PC-9 (cell line): Measurements from ENCODE around the gene ATP6V1E1. TPM values are rescaled to one million over a fixed set of nuclear protein-coding genes. Genes with fewer than 3 reads are reported as not detected.

Experiments
- BruUV-seq: library from RNA; stranded (reverse); fragments of 400-500 nt; replicated peaks from 2 replicates; lab custom pipeline; 2021; lab: Mats Ljungman, UMichigan
- CTCF ChIA-PET: fragments of 300-600 bp; sonication (Branson Sonifier 250); formaldehyde crosslinking; loops from one replicate; lab custom pipeline; 2022; ENCODE audit warnings: antibody characterized with exemption; lab: Charles Lee
- POLR2A ChIA-PET: fragments of 300-600 bp; sonication (Branson Sonifier 250); formaldehyde crosslinking; loops from one replicate; lab custom pipeline; 2022; ENCODE audit warnings: antibody characterized with exemption; ENCODE audit not compliant: unreplicated experiment; lab: Charles Lee
- DNase-seq, 2 experiments: peaks; one replicate each; pipeline versions ENCODE4 v3.0.0 to v3.0.0-alpha.2; 2015 to 2022; ENCODE audit warnings: mixed read lengths in 1 of 2
- H2AFZ ChIP-seq: fragments of 200-600 bp; sonication (generic); 2 replicates; pipeline ENCODE4 v1.8.1; 2017; ENCODE audit warnings: antibody characterized with exemption
- H3F3A ChIP-seq: fragments of 200-600 bp; sonication (generic); 2 replicates; pipeline ENCODE4 v1.8.1; 2017; ENCODE audit warnings: antibody characterized with exemption, mild to moderate bottlenecking, low read depth; ENCODE audit not compliant: insufficient read depth
- H3K27ac ChIP-seq: fragments of 200-600 bp; sonication (generic); 2 replicates; pipeline ENCODE4 v1.6.1; 2016; ENCODE audit warnings: mixed run types
- H3K27me3 ChIP-seq: fragments of 200-600 bp; sonication (generic); 2 replicates; pipeline ENCODE4 v1.6.1; 2016; ENCODE audit warnings: low read depth, mixed run types; ENCODE audit not compliant: insufficient read depth
- H3K36me3 ChIP-seq: fragments of 200-600 bp; sonication (generic); 2 replicates; pipeline ENCODE4 v1.6.1; 2016; ENCODE audit warnings: low read depth, mixed run types
- H3K4me1 ChIP-seq: fragments of 200-600 bp; sonication (generic); replicated peaks from 2 replicates; pipeline ENCODE4 v1.6.1; 2016; ENCODE audit warnings: mixed run types; ENCODE audit not compliant: insufficient read depth
- H3K4me2 ChIP-seq: fragments of 200-600 bp; sonication (generic); 2 replicates; pipeline ENCODE4 v1.6.1; 2017; ENCODE audit warnings: mixed run types
- H3K4me3 ChIP-seq: fragments of 200-600 bp; sonication (generic); 2 replicates; pipeline ENCODE4 v1.6.1; 2016; ENCODE audit warnings: mixed run types
- H3K79me2 ChIP-seq: fragments of 200-600 bp; sonication (generic); 2 replicates; pipeline ENCODE4 v1.6.1; 2017; ENCODE audit warnings: low read depth, mixed run types
- H3K9me2 ChIP-seq: fragments of 200-600 bp; sonication (generic); 2 replicates; pipeline ENCODE4 v1.8.1; 2017; ENCODE audit warnings: mild to moderate bottlenecking; ENCODE audit not compliant: insufficient read depth
- H3K9me3 ChIP-seq: fragments of 200-600 bp; sonication (generic); 2 replicates; pipeline ENCODE4 v1.8.1; 2016; ENCODE audit warnings: low read depth; ENCODE audit not compliant: insufficient read depth
- H4K20me1 ChIP-seq: fragments of 200-600 bp; sonication (generic); 2 replicates; pipeline ENCODE4 v1.8.1; 2017; ENCODE audit not compliant: insufficient read depth
- EZH2 ChIP-seq: fragments of 200-600 bp; sonication (generic); IDR thresholded peaks from 2 replicates; pipeline ENCODE4 v1.8.0; 2017; ENCODE audit warnings: antibody characterized with exemption, low read depth
- intact Hi-C: fragments of 100-400 bp; cut with micrococcal nuclease; formaldehyde crosslinking; loops from one replicate; pipeline ENCODE4 v1.10.0; 2022; ENCODE audit not compliant: unreplicated experiment
- total RNA-seq: library from RNA; stranded (reverse); gene quantifications from 2 replicates; pipeline ENCODE4 v1.2.3, GENCODE V29; 2021
- TF ChIP-seq, protein P1 (sequence below): fragments of 200-600 bp; sonication (generic); conservative IDR thresholded peaks from 2 replicates; pipeline ENCODE4 v1.6.1; 2017; ENCODE audit warnings: mixed run types, antibody characterized with exemption, mild to moderate bottlenecking, moderate library complexity

The ATP6V1E1 gene
- total RNA-seq, 1 experiment from 2014 or later, result 58.0 TPM

DNA sequence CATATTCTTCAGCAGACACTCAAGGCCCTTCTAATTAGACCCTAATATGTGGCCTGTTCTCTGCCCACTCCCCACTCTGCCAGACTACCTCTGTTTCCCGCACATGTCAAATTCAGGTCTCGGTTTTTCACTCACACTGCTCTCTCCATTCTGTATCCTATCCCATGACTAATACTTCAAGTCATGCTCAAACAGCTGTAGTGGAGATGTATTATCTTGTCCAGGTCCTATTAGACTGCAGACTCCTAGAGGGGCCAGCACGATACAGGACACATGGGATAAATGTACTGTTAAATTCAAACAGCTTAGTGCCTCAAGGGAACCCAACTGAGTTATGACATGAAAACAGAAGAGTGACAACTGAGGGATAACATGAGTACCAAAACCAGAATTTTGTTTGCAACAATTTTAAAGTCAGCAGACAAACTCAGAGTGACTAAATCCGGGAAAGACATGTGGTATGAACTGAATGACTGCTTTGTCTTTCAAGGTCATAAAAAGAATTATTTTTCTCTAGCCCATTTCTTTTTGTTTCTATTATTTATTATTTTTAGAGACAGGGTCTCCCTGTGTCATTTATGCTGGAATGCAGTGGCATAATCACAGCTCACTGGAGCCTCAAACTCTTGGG is 20.5 kb downstream of the ATP6V1E1 start:
- ChIA-PET CTCF (no interaction called here), POLR2A (no interaction called here)
- no peak for TF ChIP-seq EZH2
- TF ChIP-seq, protein P1, sequence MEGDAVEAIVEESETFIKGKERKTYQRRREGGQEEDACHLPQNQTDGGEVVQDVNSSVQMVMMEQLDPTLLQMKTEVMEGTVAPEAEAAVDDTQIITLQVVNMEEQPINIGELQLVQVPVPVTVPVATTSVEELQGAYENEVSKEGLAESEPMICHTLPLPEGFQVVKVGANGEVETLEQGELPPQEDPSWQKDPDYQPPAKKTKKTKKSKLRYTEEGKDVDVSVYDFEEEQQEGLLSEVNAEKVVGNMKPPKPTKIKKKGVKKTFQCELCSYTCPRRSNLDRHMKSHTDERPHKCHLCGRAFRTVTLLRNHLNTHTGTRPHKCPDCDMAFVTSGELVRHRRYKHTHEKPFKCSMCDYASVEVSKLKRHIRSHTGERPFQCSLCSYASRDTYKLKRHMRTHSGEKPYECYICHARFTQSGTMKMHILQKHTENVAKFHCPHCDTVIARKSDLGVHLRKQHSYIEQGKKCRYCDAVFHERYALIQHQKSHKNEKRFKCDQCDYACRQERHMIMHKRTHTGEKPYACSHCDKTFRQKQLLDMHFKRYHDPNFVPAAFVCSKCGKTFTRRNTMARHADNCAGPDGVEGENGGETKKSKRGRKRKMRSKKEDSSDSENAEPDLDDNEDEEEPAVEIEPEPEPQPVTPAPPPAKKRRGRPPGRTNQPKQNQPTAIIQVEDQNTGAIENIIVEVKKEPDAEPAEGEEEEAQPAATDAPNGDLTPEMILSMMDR, result no peak
- Histone ChIP-seq H4K20me1 (peaks cover 5% of the 10 kb centered on the region; the same call in 1 of the 2 replicates), H3K36me3 (0 out of 2 replicates have a peak, but pooled peaks cover 8% of the 10 kb centered on the region), H3F3A (no peaks in the 10 kb centered on the region), H3K9me2 (no peaks in the 10 kb centered on the region), H3K4me1 (no peaks in the 10 kb centered on the region), H3K4me3 (no peak overlapping the region), H3K27me3 (no peaks in the 10 kb centered on the region), H3K9me3 (no peaks in the 10 kb centered on the region), H2AFZ (no peak overlapping the region), H3K79me2 (no peaks in the 10 kb centered on the region), H3K4me2 (no peak overlapping the region), H3K27ac (no peak overlapping the region)
- DNase-seq, result no peak
- BruUV-seq, result no TSS peak
- intact Hi-C loops, result no loop called here

DNA sequence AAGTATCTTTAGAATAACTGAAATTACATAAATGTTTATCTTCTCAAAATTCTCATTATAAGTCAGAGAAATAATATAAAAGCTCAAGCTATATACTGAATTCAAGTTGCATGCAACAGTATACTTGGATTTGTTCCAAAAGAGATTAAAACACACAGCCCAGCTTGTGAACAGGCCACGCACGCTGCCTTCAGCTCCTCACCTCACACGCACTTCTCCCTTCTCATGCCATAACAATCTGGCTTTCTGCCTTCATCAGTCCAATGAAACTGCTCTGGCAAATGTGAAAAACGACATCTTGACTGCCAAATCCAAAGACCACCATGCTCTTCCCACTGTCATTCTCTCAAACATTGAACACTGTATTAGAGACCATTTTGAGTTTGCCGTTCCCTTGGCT is 22.1 kb downstream of the ATP6V1E1 start:
- Histone ChIP-seq H3K9me2 (no peaks in the 10 kb centered on the region), H3K79me2 (no peaks in the 10 kb centered on the region), H3K4me3 (no peak overlapping the region), H3K4me2 (no peak overlapping the region), H3F3A (no peaks in the 10 kb centered on the region), H3K27me3 (no peaks in the 10 kb centered on the region), H3K36me3 (0 out of 2 replicates have a peak, but pooled peaks cover 4% of the 10 kb centered on the region), H3K9me3 (no peaks in the 10 kb centered on the region), H3K27ac (no peak overlapping the region), H3K4me1 (no peaks in the 10 kb centered on the region), H2AFZ (no peak overlapping the region), H4K20me1 (peaks cover 5% of the 10 kb centered on the region; the same call in 1 of the 2 replicates)
- BruUV-seq, result no TSS peak
- intact Hi-C loops, result no loop called here
- TF ChIP-seq, protein P1, result no peak
- TF ChIP-seq EZH2, result no peak
- ChIA-PET CTCF (no interaction called here), POLR2A (no interaction called here)
- DNase-seq, result no peak

DNA sequence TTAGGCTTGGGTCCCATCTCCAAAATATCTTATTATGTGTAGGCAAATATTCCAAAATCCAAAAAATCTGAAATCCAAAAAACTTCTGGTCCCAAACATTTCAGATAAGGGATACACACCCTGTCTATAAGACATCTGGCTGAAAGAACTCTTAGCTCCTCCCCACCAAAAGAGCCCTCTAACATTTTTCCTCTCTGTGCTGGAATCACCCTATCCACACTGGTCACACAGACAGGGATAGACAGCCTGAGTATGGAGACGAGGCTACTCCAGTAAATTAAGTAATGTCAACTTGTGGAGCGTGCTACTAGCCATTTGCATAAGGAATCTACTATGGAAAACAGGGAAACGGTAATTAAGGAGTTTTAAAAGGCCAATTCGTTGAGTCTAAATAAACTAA is 24.9 kb downstream of the ATP6V1E1 start:
- Histone ChIP-seq H3K4me1 (no peaks in the 10 kb centered on the region), H4K20me1 (no peaks in the 10 kb centered on the region), H3K27ac (no peak overlapping the region), H3K9me2 (no peaks in the 10 kb centered on the region), H3K27me3 (no peaks in the 10 kb centered on the region), H3K9me3 (no peaks in the 10 kb centered on the region), H3F3A (no peaks in the 10 kb centered on the region), H3K4me3 (no peak overlapping the region), H3K79me2 (no peaks in the 10 kb centered on the region), H2AFZ (no peak overlapping the region), H3K4me2 (no peak overlapping the region), H3K36me3 (0 out of 2 replicates have a peak, but pooled peaks cover 4% of the 10 kb centered on the region)
- ChIA-PET POLR2A (no interaction called here), CTCF (no interaction called here)
- intact Hi-C loops, result no loop called here
- no peak for TF ChIP-seq EZH2
- TF ChIP-seq, protein P1, result no peak
- no peak for DNase-seq
- BruUV-seq, result no TSS peak
